ENCODE measurements around the gene GTF2H1. TPM values are rescaled to one million over a fixed set of nuclear protein-coding genes. Genes with fewer than 3 reads are reported as not detected.
A peak's percentile ranks its signal among the peaks of the same experiment; 100 is the strongest.

GTF2H1 gene
- total RNA-seq, result 84.2 TPM

DNA sequence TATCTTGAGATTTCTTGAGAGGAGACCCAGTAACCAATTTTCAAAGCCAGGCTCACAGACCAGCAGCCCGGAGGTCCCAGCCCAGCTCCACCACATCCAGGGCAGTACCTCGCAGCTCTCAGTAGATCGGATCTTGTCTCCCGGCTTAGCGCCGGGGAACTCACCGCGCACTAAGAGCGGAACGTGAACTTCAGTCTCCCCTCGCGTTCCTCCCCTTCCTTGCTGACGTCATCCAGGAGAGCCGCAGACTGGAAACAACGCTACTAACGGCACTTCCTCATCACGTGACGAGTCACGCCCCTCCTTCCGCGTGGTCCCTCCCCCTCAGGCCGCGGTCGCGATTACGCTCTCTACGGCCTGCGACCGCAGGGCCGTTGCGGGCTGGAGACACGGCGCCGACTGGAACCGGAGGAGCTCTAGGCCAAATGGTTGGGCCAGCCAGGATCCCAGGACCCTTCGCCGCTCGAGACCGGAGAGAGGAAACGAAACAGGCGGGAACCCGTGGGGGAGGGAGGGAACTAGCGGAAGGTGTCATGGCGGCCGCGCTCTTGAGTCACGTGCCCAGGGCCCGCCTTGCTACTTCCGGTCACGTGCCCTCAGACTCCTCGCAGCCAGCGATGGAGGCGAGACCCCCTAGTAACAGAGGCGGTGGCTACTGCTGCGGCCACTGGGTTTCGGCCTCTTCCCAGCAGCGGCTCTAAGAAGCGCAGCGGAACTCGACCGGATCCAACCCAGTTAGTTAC is at the start of gene GTF2H1, which contains the start of gene HPS5:
Gene GTF2H1 (plus strand): TSS at position 599 of the 743 bp plus-strand sequence. CDS start 10,508 bp downstream, outside the sequence.
Gene HPS5 (minus strand): TSS at position 172 of the 743 bp plus-strand sequence. CDS start 4,282 bp downstream, outside the sequence.
- peak; percentile 93 for DNase-seq

GRCh38 chr11:18277565-18278271 is 44.6 kb upstream of the GTF2H1 start:
- no peak for DNase-seq

- DNase-seq, result no peak
Measured at GRCh38 chr11:18280438-18281045, 41.8 kb upstream of the GTF2H1 start.

DNA sequence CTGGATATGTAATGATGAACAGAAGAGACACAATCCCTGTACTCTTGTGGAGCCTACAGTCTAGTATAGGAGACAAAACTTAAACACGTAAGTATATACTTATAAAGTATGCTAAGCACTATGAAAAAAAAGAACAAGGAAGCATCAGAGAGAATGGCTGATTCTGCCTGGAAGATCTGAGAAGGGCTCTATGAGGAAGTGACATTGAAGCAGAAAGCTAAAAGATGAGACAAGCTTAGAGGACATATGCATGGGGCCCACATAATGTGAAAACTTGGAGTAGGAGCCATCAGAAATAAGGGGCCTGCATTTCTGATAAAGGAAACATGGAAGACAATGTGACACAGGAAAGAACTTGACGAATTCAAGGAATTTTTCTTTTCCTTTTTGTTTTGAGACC is 39.7 kb upstream of the GTF2H1 start:
- no peak for DNase-seq

- no peak for DNase-seq
Measured at GRCh38 chr11:18285841-18286240, 36.5 kb upstream of the GTF2H1 start.

- DNase-seq, result no peak
Measured at GRCh38 chr11:18288911-18289310, 33.5 kb upstream of the GTF2H1 start.

- DNase-seq, result no peak
Measured at GRCh38 chr11:18294862-18295261, 27.5 kb upstream of the GTF2H1 start.

GRCh38 chr11:18295316-18295715 is 27.1 kb upstream of the GTF2H1 start:
- no peak for DNase-seq

- DNase-seq, result no peak
Measured at GRCh38 chr11:18299721-18300120, 22.6 kb upstream of the GTF2H1 start.

GRCh38 chr11:18304745-18305144 is 17.6 kb upstream of the GTF2H1 start:
- no peak for DNase-seq

- no peak for DNase-seq
Measured at GRCh38 chr11:18307461-18308139, 14.8 kb upstream of the GTF2H1 start.

GRCh38 chr11:18308242-18308641 is 14.1 kb upstream of the GTF2H1 start:
- no peak for DNase-seq

GRCh38 chr11:18309691-18310090 is 12.7 kb upstream of the GTF2H1 start:
- DNase-seq, result no peak

DNA sequence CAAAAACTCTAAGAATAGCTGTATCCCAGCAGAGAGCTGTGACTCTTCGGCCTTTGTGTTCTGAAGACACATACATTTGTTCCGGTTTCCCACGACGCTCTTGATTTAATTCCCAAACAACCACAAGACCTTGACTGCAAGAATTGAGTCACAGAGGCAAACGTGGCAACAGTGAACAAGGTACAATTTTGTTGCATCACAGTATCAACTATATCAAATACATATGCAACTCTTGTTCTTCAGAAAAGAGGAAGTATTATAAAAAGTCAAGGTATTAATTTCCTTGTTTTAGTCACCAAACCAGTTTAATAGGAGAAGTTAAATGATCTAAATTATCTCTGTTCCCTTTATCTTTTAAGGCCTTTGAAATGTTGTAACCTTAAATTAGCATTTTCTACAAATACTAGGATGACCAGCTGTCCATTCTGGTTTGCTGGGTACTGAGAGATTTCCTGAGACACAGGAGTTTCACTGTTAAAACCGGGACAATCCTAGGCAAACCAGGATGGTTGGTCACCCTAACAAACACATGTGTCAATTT is 11.5 kb upstream of the GTF2H1 start:
- DNase-seq, result no peak

- DNase-seq, result no peak
Measured at GRCh38 chr11:18312012-18312411, 10.4 kb upstream of the GTF2H1 start.

DNA sequence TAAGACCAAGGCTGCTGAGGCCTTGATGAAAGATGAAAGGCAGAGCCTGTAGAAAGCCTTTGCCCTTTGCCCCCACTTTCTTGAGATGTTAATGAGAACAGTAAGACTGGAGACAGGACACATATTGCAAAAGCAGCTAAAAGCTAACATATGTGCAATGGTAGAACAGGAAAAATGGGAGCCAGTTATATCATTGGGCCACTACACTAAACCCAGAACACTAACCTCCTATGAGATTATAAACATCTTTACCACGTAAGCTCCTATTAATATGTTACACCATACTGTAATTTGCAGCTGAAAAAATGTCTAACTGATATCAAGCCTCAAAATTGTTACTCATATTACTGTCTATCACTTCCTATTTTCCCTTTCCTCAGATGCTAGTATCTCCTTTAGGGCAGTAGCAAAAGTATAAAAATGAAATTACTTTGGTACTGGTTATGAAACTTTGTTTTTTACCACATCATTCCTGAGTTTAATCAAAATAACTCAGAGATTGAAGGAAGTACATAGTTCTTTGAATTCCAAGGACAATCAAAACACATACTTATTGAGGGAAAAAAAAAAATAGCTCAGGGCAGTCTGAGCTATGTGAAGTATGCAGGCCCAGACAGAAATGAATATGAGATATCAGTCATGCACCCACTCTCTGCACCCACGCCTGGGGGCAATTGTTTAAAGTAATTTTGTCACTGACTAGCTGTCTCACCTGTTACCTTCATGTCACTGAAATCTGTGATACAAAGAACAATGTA is 9.5 kb upstream of the GTF2H1 start:
- DNase-seq, result no peak

GRCh38 chr11:18313965-18314763 is 8.2 kb upstream of the GTF2H1 start:
- DNase-seq, result no peak

- DNase-seq, result no peak
Measured at GRCh38 chr11:18314784-18315523, 7.4 kb upstream of the GTF2H1 start.

DNA sequence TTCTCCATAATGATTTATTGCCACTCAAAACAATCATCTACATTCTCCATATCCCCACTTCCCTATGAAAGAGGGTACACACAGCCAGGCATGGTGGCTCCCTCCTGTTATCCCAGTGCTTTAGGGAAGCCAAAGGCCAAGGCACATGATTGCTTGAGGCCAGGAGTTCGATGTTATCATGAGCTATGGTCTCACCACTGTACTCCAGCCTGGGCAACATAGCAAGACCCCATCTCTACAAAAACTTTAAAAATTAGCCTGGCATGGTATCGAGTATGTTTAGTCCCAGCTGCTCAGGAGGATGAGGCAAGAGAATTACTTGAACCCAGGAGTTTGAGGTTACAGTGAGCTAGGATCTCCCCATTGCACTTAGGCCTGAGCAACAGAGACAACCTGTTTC is 6.5 kb upstream of the GTF2H1 start:
- no peak for DNase-seq

- DNase-seq, result no peak
Measured at GRCh38 chr11:18317551-18317950, 4.8 kb upstream of the GTF2H1 start.
